ENCODE data around the gene MRPS25. TPM values are rescaled to one million over a fixed set of nuclear protein-coding genes. Genes with fewer than 3 reads are reported as not detected.

The MRPS25 gene
- total and polyA plus RNA-seq, 2 donors (not counting 3 experiments of a cell fraction or from before 2014, with no cell fraction given): 32.5 to 68.7 TPM

DNA sequence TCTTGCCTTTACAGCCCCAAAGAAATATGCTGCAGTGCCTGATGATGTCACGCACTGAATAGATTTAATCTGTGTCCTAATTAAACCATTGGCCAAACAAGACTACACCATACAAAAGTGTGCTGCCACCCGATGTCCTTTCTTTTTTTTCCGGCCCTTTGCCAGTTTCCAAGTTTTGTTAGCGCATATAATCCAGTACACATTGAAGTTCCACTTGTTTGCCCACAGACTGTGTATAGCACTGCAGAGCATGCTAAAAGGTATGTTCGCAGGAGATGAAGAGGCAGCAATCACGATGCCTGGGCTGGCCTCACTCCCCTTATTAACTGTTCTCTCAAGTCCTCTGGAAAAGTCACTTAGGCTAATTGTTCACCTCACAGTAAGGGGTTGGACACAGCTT, 26.8 kb downstream of the MRPS25 start:
- Histone ChIP-seq H3K9ac (replicated peaks; ENCODE audit: extremely low read depth, insufficient read depth, low read length) (no peak overlapping the region), H3K9me1 (replicated peaks; ENCODE audit: control insufficient read depth, extremely low read depth, insufficient read depth, low read length) (no peaks in the 10 kb centered on the region), H4K20me1 (replicated peaks; ENCODE audit: control insufficient read depth, extremely low read depth, insufficient read depth, low read length) (no peaks in the 10 kb centered on the region), H3K4me3 (replicated peaks in 1 of 3; ENCODE audit: insufficient read depth in 1 of 3, low read depth in 1 of 3, low read length in 3 of 3) (no peak overlapping the region), H3K4me1 (ENCODE audit: control insufficient read depth, extremely low read depth, insufficient read depth, low read length) (peaks cover 17% of the 10 kb centered on the region), H3K79me2 (ENCODE audit: control insufficient read depth, insufficient read depth, low read length) (peaks cover under 1% of the 10 kb centered on the region), H3K27me3 (ENCODE audit: control insufficient read depth in 2 of 2, insufficient read depth in 2 of 2, low read length in 2 of 2) (no peaks in the 10 kb centered on the region), H3K4me2 (ENCODE audit: insufficient read depth, low read length) (no peak overlapping the region), H3K36me3 (ENCODE audit: control insufficient read depth in 2 of 2, extremely low read depth in 1 of 2, insufficient read depth in 2 of 2, low read length in 2 of 2) (peaks cover 10 to 28% of the 10 kb centered on the region in 2 experiments), H2AFZ (ENCODE audit: low read depth, low read length) (no peak overlapping the region), H3K9me3 (replicated peaks; ENCODE audit: control insufficient read depth, insufficient read depth, low read length) (no peaks in the 10 kb centered on the region), H3K27ac (ENCODE audit: insufficient read depth, low read depth, low read length) (no peak overlapping the region)
- DNase-seq (ENCODE audit: low read depth, low spot score): no peak
- no TSS peak for BruUV-seq (replicated peaks)
- FAIRE-seq: no peak
- CTCF ChIA-PET: interaction anchor here (1.2 to 1.5 kb wide), 3 partner anchors 10 to 117 kb away, joined by 3 read pairs; no protein-coding TSS in a partner anchor
- POLR2A ChIA-PET: no interaction called here
- dilution Hi-C loops (cut with MboI; ENCODE audit: extremely low pct_ligation_motif_present, low sequenced_read_pairs) (no loop called here), intact Hi-C loops (cut with micrococcal nuclease) (no loop called here)
- TF ChIP-seq POLR2A (IDR thresholded peaks at IDR 0.05; ENCODE audit: low read depth, low read length) (no peak), POLR2AphosphoS5 (IDR thresholded peaks at IDR 0.05; ENCODE audit: insufficient read depth, low read depth, low read length) (no peak), FOS (IDR thresholded peaks at IDR 0.05; ENCODE audit: borderline replicate concordance, insufficient read depth, low read length) (no peak), MAX (IDR thresholded peaks at IDR 0.05; ENCODE audit: insufficient read depth, insufficient read length) (no peak), GATA2 (IDR thresholded peaks at IDR 0.05; ENCODE audit: insufficient read depth, insufficient read length, low read depth, low read length) (no peak), MYC (IDR thresholded peaks at IDR 0.05; ENCODE audit: low read depth, low read length) (no peak), EZH2 (IDR thresholded peaks at IDR 0.05; ENCODE audit: borderline replicate concordance, low read depth, low read length, severe bottlenecking) (no peak), JUN (IDR thresholded peaks at IDR 0.05; ENCODE audit: borderline replicate concordance, insufficient read depth, insufficient read length, low read depth) (no peak), CTCF (IDR thresholded peaks at IDR 0.05; ENCODE audit: extremely low read depth in 1 of 2, insufficient read depth in 1 of 2, low read depth in 1 of 2, low read length in 2 of 2) (no peak)

Data from endothelial cell of umbilical vein (primary cell).